GM19239 (cell line): Measurements from ENCODE around the gene TRIM72.
"Not testable (repeated sequence)": the region's sequence is repeated elsewhere in the genome, so short reads cannot be mapped to it uniquely, and the experiment has no call there.

Experiments used
- DNase-seq: peaks from one replicate; pipeline ENCODE4 v3.0.0; 2011; ENCODE audit warnings: low spot score; ENCODE audit not compliant: insufficient read length
- FAIRE-seq: peaks from 2 replicates; lab custom pipeline; 2011; peaks lifted over from hg19 to GRCh38; lab: Jason Lieb, UNC

Gene TRIM72

GRCh38 chr16:31248344-31248743 is 34.4 kb downstream of the TRIM72 start:
- no peak for DNase-seq

GRCh38 chr16:31250782-31251384 is 37.0 kb downstream of the TRIM72 start:
- FAIRE-seq (no peak), DNase-seq (no peak)

More at GRCh38 chr16:31248344-31248743, 34.4 kb downstream of the TRIM72 start:
- no peak for FAIRE-seq

- DNase-seq (no peak), FAIRE-seq (no peak)
Observed at GRCh38 chr16:31251435-31251834, 37.5 kb downstream of the TRIM72 start.

- FAIRE-seq (no peak), DNase-seq (no peak)
Observed at GRCh38 chr16:31253642-31254045, 39.7 kb downstream of the TRIM72 start.

GRCh38 chr16:31256466-31256865 is 42.5 kb downstream of the TRIM72 start:
- no peak for FAIRE-seq

DNA sequence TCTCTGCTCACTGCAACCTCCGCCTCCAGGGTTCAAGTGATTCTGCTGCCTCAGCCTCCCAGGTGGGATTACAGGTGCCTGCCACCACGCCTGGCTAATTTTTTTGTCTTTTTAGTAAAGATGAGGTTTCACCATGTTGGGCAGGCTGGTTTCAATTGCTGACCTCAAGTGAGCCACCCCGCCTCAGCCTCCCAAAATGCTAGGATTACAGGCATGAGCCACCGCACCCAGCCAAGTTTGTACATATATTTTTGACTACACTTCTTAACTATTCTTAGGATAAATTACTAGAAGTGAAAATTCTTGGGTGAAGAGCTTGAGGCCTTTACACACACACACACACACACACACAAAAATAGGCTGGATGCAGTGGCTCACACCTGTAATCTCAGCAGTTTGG is 44.4 kb downstream of the TRIM72 start:
- FAIRE-seq (no peak), DNase-seq (no peak)

More at GRCh38 chr16:31256466-31256865, 42.5 kb downstream of the TRIM72 start:
- DNase-seq: no peak

GRCh38 chr16:31260136-31260931 is 46.4 kb downstream of the TRIM72 start:
- no peak for FAIRE-seq
- no peak for DNase-seq

- no peak for FAIRE-seq
- DNase-seq: no peak
Observed at GRCh38 chr16:31262084-31262483, 48.2 kb downstream of the TRIM72 start.

GRCh38 chr16:31265329-31266245 is 51.7 kb downstream of the TRIM72 start:
- FAIRE-seq: peak; percentile 81
- peak; percentile 49 for DNase-seq

DNA sequence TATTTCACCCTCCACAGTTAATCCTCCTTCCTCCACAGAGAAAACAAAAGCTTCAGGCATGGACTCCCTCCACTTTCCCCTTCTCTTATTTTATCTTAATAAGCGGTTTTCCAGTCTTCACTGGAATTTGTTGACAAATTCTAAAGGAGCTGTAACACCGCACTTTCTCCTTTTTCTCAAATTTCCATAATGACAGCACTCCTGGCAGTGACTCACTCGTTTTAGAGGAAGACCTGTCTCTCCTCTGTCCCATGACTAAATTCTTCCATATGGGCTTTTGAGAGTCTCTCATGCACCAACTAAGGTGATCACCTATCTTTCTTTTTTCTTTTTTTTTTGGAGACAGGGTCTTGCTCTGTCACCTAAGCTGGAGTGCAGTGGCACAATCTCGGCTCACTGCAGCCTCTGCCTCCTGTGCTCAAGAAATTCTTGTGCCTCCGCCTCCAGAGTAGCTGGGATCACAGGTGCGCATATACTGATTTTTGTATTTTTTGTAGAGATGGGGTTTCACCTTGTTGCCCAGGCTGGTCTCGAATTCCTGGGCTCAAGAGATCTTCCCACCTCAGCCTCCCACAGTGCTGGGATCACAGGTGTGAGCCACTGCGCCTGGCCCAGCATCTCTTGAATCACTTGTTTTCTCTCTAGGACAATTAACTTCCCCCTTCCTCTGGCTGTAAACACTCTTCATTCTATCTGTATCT is 53.6 kb downstream of the TRIM72 start:
- DNase-seq (no peak), FAIRE-seq (no peak)

DNA sequence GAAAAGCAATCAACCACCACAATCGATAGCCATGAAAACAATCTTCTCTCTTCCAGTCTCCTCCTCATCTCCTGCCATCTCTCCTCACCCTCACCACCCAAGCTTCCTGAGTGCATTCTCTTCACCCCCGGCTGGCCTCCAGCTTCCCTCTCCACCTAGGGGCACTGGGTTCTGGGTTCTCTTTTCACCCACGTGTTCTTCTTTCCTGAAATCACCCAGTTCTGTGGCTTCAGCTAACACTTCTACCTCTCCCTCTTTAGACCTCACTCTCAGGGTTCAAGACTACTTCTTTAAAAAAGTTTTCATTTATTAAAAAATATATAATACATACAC is 54.1 kb downstream of the TRIM72 start:
- FAIRE-seq: no peak
- DNase-seq: no peak

DNA sequence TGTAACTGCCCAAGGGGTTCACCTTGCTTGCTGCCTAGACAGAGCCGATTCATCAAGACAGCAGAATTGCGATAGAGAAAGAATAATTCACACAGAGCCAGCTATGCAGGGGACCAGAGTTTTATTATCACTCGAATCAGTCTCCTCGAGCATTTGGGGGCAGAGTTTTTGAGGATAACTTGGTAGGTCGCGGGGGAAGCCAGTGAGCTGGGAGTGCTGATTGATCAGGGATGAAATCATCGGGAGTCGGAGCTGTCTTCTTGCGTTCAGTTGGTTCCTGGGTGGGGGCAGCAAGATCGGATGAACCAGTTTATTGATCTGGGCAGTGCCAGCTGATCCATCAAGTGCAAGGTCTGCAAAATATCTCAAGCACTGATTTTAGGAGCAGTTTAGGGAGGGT is 55.0 kb downstream of the TRIM72 start:
- FAIRE-seq (no peak), DNase-seq (no peak)

DNA sequence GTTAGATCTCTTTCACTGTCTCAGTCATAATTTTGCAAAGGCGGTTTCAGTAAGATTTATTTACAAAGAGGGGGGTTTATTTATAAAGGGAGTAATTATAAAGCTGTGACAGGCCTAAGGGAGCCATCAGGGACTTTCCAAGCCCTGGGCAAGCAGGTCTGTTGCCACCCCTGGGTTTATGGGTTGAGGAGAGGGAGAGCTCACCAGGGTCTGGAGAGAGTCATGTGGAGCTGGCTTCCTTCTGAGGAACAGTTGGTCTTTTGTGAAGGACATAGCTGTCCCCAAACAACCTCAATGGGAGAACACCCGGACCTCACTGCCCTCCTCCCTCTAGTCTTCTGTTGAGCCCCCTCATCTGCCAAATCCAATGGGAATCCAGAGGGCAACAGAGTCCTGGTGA is 55.6 kb downstream of the TRIM72 start:
- DNase-seq (no peak), FAIRE-seq (no peak)

GRCh38 chr16:31269973-31270372 is 56.1 kb downstream of the TRIM72 start:
- not testable (repeated sequence) for FAIRE-seq, DNase-seq

DNA sequence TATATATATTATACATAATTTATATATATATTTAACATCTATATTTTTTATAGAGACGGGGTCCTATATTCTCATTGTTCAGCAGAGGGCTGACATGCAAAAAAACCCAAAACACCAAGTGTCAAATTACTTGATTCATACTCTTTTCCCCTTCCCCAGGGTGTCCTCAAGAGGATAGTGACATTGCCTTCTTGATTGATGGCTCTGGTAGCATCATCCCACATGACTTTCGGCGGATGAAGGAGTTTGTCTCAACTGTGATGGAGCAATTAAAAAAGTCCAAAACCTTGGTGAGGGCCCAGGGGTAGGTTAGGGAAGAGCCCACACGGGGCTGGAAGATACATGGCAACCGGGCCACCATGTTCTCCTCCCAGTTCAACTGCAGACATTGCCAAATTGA is 56.9 kb downstream of the TRIM72 start:
- DNase-seq (no peak), FAIRE-seq (no peak)

DNA sequence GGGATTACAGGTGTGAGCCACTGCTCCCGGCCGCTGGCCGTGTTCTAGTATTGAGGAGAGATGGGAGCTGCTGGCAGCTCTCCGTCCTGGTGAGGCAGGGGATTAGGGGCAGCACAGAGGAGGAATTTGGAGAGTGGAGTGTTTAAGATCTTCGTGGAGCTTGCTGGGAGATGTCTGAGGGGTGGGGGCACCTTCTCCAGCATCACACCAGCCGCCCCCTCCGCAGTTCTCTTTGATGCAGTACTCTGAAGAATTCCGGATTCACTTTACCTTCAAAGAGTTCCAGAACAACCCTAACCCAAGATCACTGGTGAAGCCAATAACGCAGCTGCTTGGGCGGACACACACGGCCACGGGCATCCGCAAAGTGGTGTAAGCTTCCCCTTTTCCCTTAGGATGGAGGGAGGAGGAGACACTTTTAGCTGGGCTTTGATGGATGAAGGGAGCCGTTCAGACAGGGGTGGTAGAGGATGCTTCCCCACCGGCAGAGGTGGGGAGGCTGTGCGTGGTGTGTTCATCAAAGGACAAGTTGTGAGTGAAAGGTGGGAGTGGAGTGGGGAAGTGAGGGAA is 57.8 kb downstream of the TRIM72 start:
- no peak for FAIRE-seq

DNA sequence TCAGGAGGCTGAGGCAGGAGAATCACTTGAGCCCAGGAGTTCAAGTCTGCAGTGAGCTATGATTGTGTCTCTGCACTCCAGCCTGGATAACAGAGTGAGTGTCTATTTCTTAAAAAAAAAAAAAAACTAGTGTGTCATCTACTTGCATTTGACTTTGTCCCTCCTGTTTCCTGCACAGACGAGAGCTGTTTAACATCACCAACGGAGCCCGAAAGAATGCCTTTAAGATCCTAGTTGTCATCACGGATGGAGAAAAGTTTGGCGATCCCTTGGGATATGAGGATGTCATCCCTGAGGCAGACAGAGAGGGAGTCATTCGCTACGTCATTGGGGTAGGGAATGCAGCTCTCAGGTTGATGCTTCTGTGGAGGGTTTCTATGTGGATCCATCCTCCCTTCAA is 59.3 kb downstream of the TRIM72 start:
- no peak for DNase-seq
- no peak for FAIRE-seq

More for the DNA sequence above, 57.8 kb downstream of the TRIM72 start:
- no peak for DNase-seq

- DNase-seq (no peak), FAIRE-seq (no peak)
Observed at GRCh38 chr16:31273676-31274075, 59.8 kb downstream of the TRIM72 start.

GRCh38 chr16:31274831-31275816 is 61.2 kb downstream of the TRIM72 start:
- FAIRE-seq (no peak), DNase-seq (no peak)
